Epithelial cell of esophagus (primary cell): ENCODE data around the gene ZFP42.
"Not testable (repeated sequence)": the region's sequence is repeated elsewhere in the genome, so short reads cannot be mapped to it uniquely, and the experiment has no call there.

Source experiments
- DNase-seq: peaks from one replicate; pipeline ENCODE4 v3.0.0; 2010; ENCODE audit warnings: low read depth
- H3K4me3 ChIP-seq: 2 replicates; pipeline ENCODE4 v1.5.1; 2011; ENCODE audit warnings: mild to moderate bottlenecking, low read length, control low read depth
- CTCF ChIP-seq: IDR thresholded peaks from 2 replicates; pipeline ENCODE4 v1.5.1; 2011; ENCODE audit warnings: low read depth, mild to moderate bottlenecking, low read length, control low read depth, inconsistent platforms; ENCODE audit not compliant: insufficient read depth; ENCODE audit errors: missing control alignments

The ZFP42 gene

DNA sequence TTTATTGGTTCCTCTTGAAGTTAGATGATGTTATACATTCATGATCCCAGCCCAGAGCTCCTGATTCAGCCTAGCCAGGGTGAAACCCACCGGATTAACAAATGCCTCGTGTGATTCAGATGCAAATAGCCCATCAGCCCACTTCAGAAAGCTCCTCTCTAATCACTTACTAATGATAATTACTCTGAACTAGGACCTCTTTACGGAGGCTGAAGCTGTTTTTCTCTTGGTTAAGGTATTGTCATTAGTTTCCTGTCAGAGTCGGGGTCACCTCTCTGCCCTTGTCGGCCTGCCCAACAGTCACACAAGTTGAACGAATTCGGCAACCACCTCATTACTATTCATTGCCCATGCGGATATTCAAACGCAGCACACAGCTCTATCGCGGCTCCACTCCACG is 36.6 kb downstream of the ZFP42 start:
- no peak overlapping the region for H3K4me3 ChIP-seq
- DNase-seq = no peak
- TF ChIP-seq CTCF = no peak

DNA sequence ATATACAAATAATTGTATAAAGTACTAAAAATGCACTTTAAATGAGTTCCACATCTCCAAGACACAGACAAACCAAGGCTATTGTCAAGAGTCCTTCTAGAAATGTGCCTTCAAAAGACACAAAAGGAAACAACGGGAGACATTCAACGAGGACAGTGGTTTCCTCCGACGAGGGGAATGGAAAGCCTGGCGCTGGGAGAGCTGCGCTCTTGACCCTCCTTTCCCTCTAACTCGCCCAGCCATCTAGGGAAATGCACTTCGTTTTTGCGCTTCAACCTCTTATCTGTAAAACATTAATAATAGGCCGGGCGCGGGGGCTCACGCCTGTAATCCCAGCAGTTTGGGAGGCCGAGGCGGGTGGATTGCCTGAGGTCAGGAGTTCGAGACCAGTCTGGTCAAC is 37.0 kb downstream of the ZFP42 start:
- no peak for TF ChIP-seq CTCF
- DNase-seq = no peak
- no peak overlapping the region for H3K4me3 ChIP-seq

DNA sequence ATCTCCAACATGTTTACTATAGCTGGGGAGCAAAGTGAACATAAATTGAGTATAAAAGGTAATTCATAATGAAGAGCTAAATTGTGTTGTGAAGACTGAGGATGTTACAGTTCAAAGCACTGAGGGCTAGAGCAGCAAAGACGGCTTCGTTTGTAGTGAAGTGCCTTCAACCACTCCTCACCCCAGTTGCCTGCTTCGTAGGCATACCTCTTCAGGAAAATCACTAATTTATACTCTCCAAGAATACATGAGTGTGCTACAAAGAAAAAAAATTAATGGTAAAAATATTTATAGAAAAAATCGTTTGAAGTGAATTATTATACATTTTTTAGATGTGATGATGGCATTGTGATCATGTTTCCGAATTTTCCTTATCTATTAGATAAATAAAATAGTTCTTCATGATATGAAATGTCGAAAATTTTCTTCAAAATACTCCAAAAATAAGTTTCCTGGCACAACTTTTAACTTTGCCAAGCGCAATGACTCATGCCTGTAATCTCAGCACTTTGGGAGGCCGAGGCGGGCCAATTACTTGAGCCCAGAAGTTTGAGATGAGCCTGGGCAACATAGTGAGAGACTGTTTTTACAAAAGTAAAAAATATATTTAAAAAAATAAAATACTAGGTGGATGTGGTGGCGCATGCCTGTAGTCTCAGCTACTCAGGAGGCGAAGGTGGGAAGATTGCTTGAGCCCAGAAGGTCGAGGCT is 41.6 kb downstream of the ZFP42 start:
- TF ChIP-seq CTCF = no peak
- no peak for DNase-seq
- H3K4me3 ChIP-seq = no peak overlapping the region

DNA sequence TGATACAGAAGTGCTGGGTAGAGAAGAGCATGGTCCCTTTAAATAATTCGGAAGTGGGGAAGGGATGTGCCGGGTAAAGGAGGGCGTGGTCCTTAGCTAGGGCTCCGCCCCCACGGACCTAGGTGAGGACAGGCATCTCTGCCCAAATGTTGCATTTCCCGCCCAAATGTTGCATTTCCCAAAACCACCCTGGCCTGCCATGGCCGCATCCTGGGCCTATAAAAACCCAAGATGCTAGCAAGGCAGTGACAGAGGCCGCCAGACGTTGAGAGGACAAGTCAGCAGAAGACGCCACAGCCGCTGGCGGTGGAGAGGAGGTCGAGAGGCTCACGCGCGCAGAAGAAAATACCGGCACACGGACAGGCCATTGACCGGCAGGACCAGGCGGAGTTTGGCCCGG is 46.1 kb downstream of the ZFP42 start:
- no peak for TF ChIP-seq CTCF
- no peak overlapping the region for H3K4me3 ChIP-seq
- no peak for DNase-seq

- DNase-seq = no peak
- no peak for TF ChIP-seq CTCF
- no peak overlapping the region for H3K4me3 ChIP-seq
Observed at GRCh38 chr4:188042191-188042590, 46.6 kb downstream of the ZFP42 start.

DNA sequence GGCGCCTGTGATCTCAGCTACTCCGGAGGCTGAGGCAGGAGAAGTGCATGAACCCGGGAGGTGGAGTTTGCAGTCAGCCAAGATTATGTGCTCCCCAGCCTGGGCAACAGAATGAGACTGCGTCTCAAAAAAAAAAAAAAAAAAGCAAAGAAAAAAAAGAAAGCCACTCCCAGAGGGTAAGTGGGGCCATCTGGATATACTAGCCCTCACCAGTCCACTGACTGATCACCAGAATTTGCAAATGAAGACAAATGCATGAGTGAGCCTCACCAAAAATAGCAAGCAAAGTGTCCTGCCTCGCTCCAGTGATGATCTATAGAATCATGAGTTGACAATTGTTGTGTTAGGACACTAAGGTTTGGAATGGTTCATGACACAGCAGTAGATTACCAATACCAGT is 47.6 kb downstream of the ZFP42 start:
- TF ChIP-seq CTCF = no peak
- H3K4me3 ChIP-seq = no peak overlapping the region
- DNase-seq = no peak

DNA sequence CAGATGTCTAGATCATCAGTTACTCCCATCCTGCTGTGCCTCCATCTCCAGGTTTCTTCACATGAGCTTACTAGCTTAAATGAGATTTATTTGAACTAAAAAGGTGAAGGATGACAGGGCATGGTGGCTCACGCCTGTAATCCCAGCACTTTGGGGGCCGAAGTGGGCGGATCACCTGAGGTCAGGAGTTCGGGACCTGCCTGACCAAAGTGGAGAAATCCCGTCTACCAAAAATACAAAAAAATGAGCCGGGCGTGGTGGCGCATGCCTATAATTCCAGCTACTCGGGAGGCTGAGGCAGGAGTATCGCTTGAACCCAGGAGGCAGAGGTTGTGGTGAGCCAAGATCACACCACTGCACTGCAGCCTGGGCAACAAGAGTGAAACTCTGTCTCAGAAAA is 49.9 kb downstream of the ZFP42 start:
- not testable (repeated sequence) for H3K4me3 ChIP-seq

GRCh38 chr4:188046657-188047056 is 51.1 kb downstream of the ZFP42 start:
- DNase-seq = no peak
- no peak overlapping the region for H3K4me3 ChIP-seq

More for the DNA sequence above, 49.9 kb downstream of the ZFP42 start:
- not testable (repeated sequence) for DNase-seq

More at GRCh38 chr4:188046657-188047056, 51.1 kb downstream of the ZFP42 start:
- TF ChIP-seq CTCF = no peak
